T-cell (primary cell): ENCODE measurements around the gene ELL. TPM values are rescaled to one million over a fixed set of nuclear protein-coding genes. Genes with fewer than 3 reads are reported as not detected.
A peak's percentile ranks its signal among the peaks of the same experiment; 100 is the strongest.

Experiments
- ATAC-seq, 4 experiments: fragments of 200-7000 bp in 3 of 4; fragments of 150-1000 bp in 1 of 4; cut with Tn5 transposase; replicated peaks in 1 of 4; 1 replicate in 3 of 4; 2 replicates in 1 of 4; pipeline ENCODE4 v1.10.0; 2021; ENCODE audit warnings: moderate library complexity in 3 of 4, mild to moderate bottlenecking in 2 of 4, moderate number of reproducible peaks in 1 of 4
- CTCF ChIA-PET, 2 donors: fragments of 300-600 bp; sonication (Branson Sonifier 250); formaldehyde crosslinking; loops; one replicate each; lab custom pipeline; 2022; ENCODE audit warnings: antibody characterized with exemption in 2 of 2; lab: Charles Lee
- POLR2A ChIA-PET, 2 donors: fragments of 300-600 bp; sonication (Branson Sonifier 250); formaldehyde crosslinking; loops; one replicate each; lab custom pipeline; 2022; ENCODE audit warnings: antibody characterized with exemption in 2 of 2; lab: Charles Lee
- DNase-seq, 35 experiments: peaks; one replicate each; pipeline versions ENCODE4 v3.0.0 to v3.0.0-alpha.2; 2013 to 2023
- H3K27ac ChIP-seq: one replicate; pipeline ENCODE4 v1.5.1; 2013; ENCODE audit warnings: low read length
- H3K27me3 ChIP-seq, 2 experiments: replicated peaks in 1 of 2; 1 replicate in 1 of 2; 2 replicates in 1 of 2; pipeline versions ENCODE4 v1.6.1 to v1.7.0; 2013; ENCODE audit warnings: low read length in 1 of 2, mixed read lengths in 1 of 2; ENCODE audit not compliant: control insufficient read depth in 2 of 2, insufficient read depth in 2 of 2; ENCODE audit errors: extremely low read depth in 1 of 2
- H3K36me3 ChIP-seq, 2 donors: 1 replicate in 1 of 2; 2 replicates in 1 of 2; pipeline versions ENCODE4 v1.6.1 to v1.7.0; 2013; ENCODE audit warnings: low read length in 1 of 2; ENCODE audit not compliant: control insufficient read depth in 2 of 2, insufficient read depth in 1 of 2; ENCODE audit errors: extremely low read depth in 1 of 2
- H3K4me1 ChIP-seq, 2 experiments: 1 replicate in 1 of 2; 2 replicates in 1 of 2; pipeline versions ENCODE4 v1.6.1 to v1.7.0; 2013; ENCODE audit warnings: low read length in 2 of 2, mixed read lengths in 1 of 2; ENCODE audit not compliant: insufficient read depth in 2 of 2, control insufficient read depth in 1 of 2; ENCODE audit errors: extremely low read depth in 1 of 2
- H3K4me3 ChIP-seq, 2 donors: 1 replicate in 1 of 2; 2 replicates in 1 of 2; pipeline versions ENCODE4 v1.5.1 to v1.7.0; 2013; ENCODE audit warnings: mild to moderate bottlenecking in 2 of 2, low read length in 1 of 2, moderate library complexity in 1 of 2; ENCODE audit not compliant: control insufficient read depth in 1 of 2; ENCODE audit errors: extremely low read depth in 1 of 2
- H3K9me3 ChIP-seq: 2 replicates; pipeline ENCODE4 v1.7.0; 2013
- H3K27ac Mint-ChIP-seq, 2 donors: one replicate each; pipeline ENCODE4 v1.8.0; 2020 to 2021; ENCODE audit warnings: mild to moderate bottlenecking in 2 of 2, mixed read lengths in 2 of 2
- H3K27me3 Mint-ChIP-seq, 2 donors: one replicate each; pipeline ENCODE4 v1.8.0; 2021 to 2022; ENCODE audit warnings: mixed read lengths in 2 of 2
- H3K36me3 Mint-ChIP-seq: one replicate; pipeline ENCODE4 v1.8.0; 2021; ENCODE audit warnings: mixed read lengths
- H3K4me1 Mint-ChIP-seq, 3 donors: one replicate each; pipeline ENCODE4 v1.8.0; 2020 to 2022; ENCODE audit warnings: mixed read lengths in 3 of 3, mild to moderate bottlenecking in 1 of 3
- H3K4me3 Mint-ChIP-seq, 3 donors: one replicate each; pipeline ENCODE4 v1.8.0; 2020 to 2022; ENCODE audit warnings: mild to moderate bottlenecking in 3 of 3, mixed read lengths in 3 of 3, moderate library complexity in 3 of 3
- H3K9me3 Mint-ChIP-seq, 3 donors: one replicate each; pipeline ENCODE4 v1.8.0; 2020 to 2022; ENCODE audit warnings: mixed read lengths in 3 of 3
- WGBS: methylation state at CpG from one replicate; pipeline ENCODE4 v1.1.5; 2013; ENCODE audit warnings: missing lambda C conversion rate; ENCODE audit not compliant: insufficient coverage; 5-methylcytosine and 5-hydroxymethylcytosine counted together
- total RNA-seq, 35 experiments: library from RNA in 6 of 35; stranded (reverse) in 6 of 35; fragments of 120-200 nt in 1 of 35; gene quantifications; one replicate each; pipeline versions ENCODE4 v1.2.1 to v1.2.4 and lab custom pipeline; 2013 to 2026

The ELL gene
- total RNA-seq, 5 donors from 2014 or later (not counting 1 experiment from before 2014, with no cell fraction given): 27.2 to 46.4 (median 33.4) TPM

GRCh38 chr19:18519962-18520847 is 1.7 kb downstream of the ELL start:
- 29% methylated on average over 9 of the region's 22 CpGs for WGBS
- DNase-seq (peak in 33 of 35 experiments; percentile 25 to 73 (median 52)), ATAC-seq (no peak)
- peaks cover 0 to 3% of the 10 kb centered on the region in 2 donors for H3K36me3 ChIP-seq
- CTCF ChIA-PET: interaction anchor here (0.5 to 3.7 kb wide), 24 partner anchors 16 to 459 kb away, joined by 3 to 23 read pairs (median 4); partner anchors contain the start of gene UBA52 (in 1 of the 2)
- H3K27me3 Mint-ChIP-seq: no peaks in the 10 kb centered on the region
- no peaks in the 10 kb centered on the region for H3K9me3 ChIP-seq
- H3K9me3 Mint-ChIP-seq: no peaks in the 10 kb centered on the region
- H3K4me1 Mint-ChIP-seq: peaks cover 33 to 42% (median 42%) of the 10 kb centered on the region in 3 donors
- peak overlapping the region; percentile 91 to 99 (median 95) for H3K4me3 Mint-ChIP-seq
- peaks cover 6 to 64% of the 10 kb centered on the region in 2 experiments for H3K4me1 ChIP-seq
- no peaks in the 10 kb centered on the region for H3K36me3 Mint-ChIP-seq
- peak overlapping the region; percentile 94 to 95 for H3K27ac Mint-ChIP-seq
- POLR2A ChIA-PET: interaction anchor here (0.5 to 1.6 kb wide), 6 partner anchors 37 to 517 kb away, joined by 3 to 8 read pairs (median 3); partner anchors contain the start of gene KXD1 (in 1 of the 2)
- H3K27ac ChIP-seq: peak overlapping the region; percentile 89
- H3K27me3 ChIP-seq: no peaks in the 10 kb centered on the region
- peak overlapping the region; percentile 65 to 87 for H3K4me3 ChIP-seq

DNA sequence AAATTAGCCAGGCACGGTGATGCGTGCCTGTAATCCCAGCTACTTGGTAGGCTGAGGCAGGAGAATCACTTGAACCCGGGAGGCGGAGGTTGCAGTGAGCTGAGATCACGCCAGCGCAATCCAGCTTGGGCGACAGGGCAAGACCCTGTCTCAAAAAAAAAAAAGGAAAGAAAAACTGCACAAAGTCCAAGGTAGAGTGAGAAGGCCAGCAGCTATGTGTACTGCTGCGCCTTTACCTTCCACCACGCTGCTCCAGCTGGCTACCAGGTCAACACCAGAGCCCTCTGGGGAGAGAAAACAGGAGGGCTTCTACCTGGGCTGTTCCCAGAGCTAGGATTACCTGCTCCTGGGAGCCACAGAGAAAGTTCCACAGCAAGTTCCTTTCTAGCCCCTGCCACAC is 3.2 kb downstream of the ELL start:
- H3K4me3 ChIP-seq: no peak overlapping the region
- WGBS: 96% methylated on average over 9 of the region's 9 CpGs
- no peak overlapping the region for H3K4me3 Mint-ChIP-seq
- no peak overlapping the region for H3K27ac Mint-ChIP-seq
- CTCF ChIA-PET: interaction anchor here (0.5 to 3.7 kb wide), 4 partner anchors 15 to 90 kb away, joined by 3 to 23 read pairs (median 4); no protein-coding TSS in a partner anchor
- no peaks in the 10 kb centered on the region for H3K9me3 ChIP-seq
- no peak for DNase-seq
- POLR2A ChIA-PET: interaction anchor here in 1 of 2 donors (0.7 kb wide), 1 partner anchor 323 kb away, joined by 4 read pairs; no protein-coding TSS in a partner anchor
- no peaks in the 10 kb centered on the region for H3K9me3 Mint-ChIP-seq
- H3K27me3 Mint-ChIP-seq: no peaks in the 10 kb centered on the region
- H3K27me3 ChIP-seq: no peaks in the 10 kb centered on the region
- H3K27ac ChIP-seq: no peak overlapping the region
- ATAC-seq: no peak
- H3K4me1 ChIP-seq: peaks cover 6 to 78% of the 10 kb centered on the region in 2 experiments
- H3K36me3 ChIP-seq: peaks cover 0 to 6% of the 10 kb centered on the region in 2 donors
- no peaks in the 10 kb centered on the region for H3K36me3 Mint-ChIP-seq
- peaks cover 45 to 55% (median 46%) of the 10 kb centered on the region in 3 donors for H3K4me1 Mint-ChIP-seq

GRCh38 chr19:18517606-18518005 is 4.3 kb downstream of the ELL start:
- Mint-ChIP-seq H3K9me3 (no peaks in the 10 kb centered on the region), H3K36me3 (no peaks in the 10 kb centered on the region), H3K4me1 (peaks cover 52 to 64% (median 53%) of the 10 kb centered on the region in 3 donors), H3K4me3 (peak overlapping the region in 1 of 3 donors; percentile 10), H3K27ac (no peak overlapping the region), H3K27me3 (no peaks in the 10 kb centered on the region)
- H3K4me3 ChIP-seq: no peak overlapping the region
- H3K4me1 ChIP-seq: peaks cover 6 to 81% of the 10 kb centered on the region in 2 experiments
- H3K36me3 ChIP-seq: peaks cover 0 to 6% of the 10 kb centered on the region in 2 donors
- DNase-seq (no peak), ATAC-seq (no peak)
- ChIA-PET POLR2A (interaction anchor here in 1 of 2 donors (0.6 kb wide), 1 partner anchor 318 kb away, joined by 3 read pairs; no protein-coding TSS in a partner anchor), CTCF (interaction anchor here in 1 of 2 donors (0.7 kb wide), 1 partner anchor 330 kb away, joined by 3 read pairs; no protein-coding TSS in a partner anchor)
- no peaks in the 10 kb centered on the region for H3K9me3 ChIP-seq
- no CpG with 5 or more reads among the region's 4 CpGs for WGBS
- no peaks in the 10 kb centered on the region for H3K27me3 ChIP-seq
- no peak overlapping the region for H3K27ac ChIP-seq

GRCh38 chr19:18515959-18516358 is 5.9 kb downstream of the ELL start:
- Histone ChIP-seq H3K4me3 (no peak overlapping the region), H3K4me1 (peaks cover 6 to 83% of the 10 kb centered on the region in 2 experiments), H3K27ac (peak overlapping the region; percentile 51), H3K9me3 (no peaks in the 10 kb centered on the region), H3K27me3 (no peaks in the 10 kb centered on the region), H3K36me3 (peaks cover 0 to 6% of the 10 kb centered on the region in 2 donors)
- Mint-ChIP-seq H3K27me3 (no peaks in the 10 kb centered on the region), H3K4me1 (peaks cover 51 to 69% (median 57%) of the 10 kb centered on the region in 3 donors), H3K4me3 (no peak overlapping the region), H3K36me3 (no peaks in the 10 kb centered on the region), H3K27ac (peak overlapping the region in 1 of 2 donors; percentile 22), H3K9me3 (no peaks in the 10 kb centered on the region)
- ChIA-PET CTCF (no interaction called here), POLR2A (no interaction called here)
- no peak for ATAC-seq
- WGBS: 60% methylated on average over 3 of the region's 5 CpGs
- DNase-seq: no peak

GRCh38 chr19:18514800-18515682 is 6.8 kb downstream of the ELL start:
- Mint-ChIP-seq H3K27ac (peak overlapping the region; percentile 63 to 73), H3K27me3 (no peaks in the 10 kb centered on the region), H3K36me3 (no peaks in the 10 kb centered on the region), H3K4me1 (peaks cover 42 to 69% (median 59%) of the 10 kb centered on the region in 3 donors), H3K4me3 (no peak overlapping the region), H3K9me3 (no peaks in the 10 kb centered on the region)
- H3K4me1 ChIP-seq: peaks cover 3 to 82% of the 10 kb centered on the region in 2 experiments
- no peak overlapping the region for H3K4me3 ChIP-seq
- peaks cover 0 to 6% of the 10 kb centered on the region in 2 donors for H3K36me3 ChIP-seq
- peak in 25 of 35 experiments; percentile 21 to 70 (median 43) for DNase-seq
- 74% methylated on average over 13 of the region's 17 CpGs for WGBS
- H3K27ac ChIP-seq: peak overlapping the region; percentile 69
- peak; percentile 27 to 61 (median 49) for ATAC-seq
- POLR2A ChIA-PET: no interaction called here
- CTCF ChIA-PET: interaction anchor here in 1 of 2 donors (0.5 to 1.0 kb wide), 2 partner anchors 18 to 667 kb away, joined by 3 read pairs; partner anchors contain the start of gene JAK3
- no peaks in the 10 kb centered on the region for H3K9me3 ChIP-seq
- no peaks in the 10 kb centered on the region for H3K27me3 ChIP-seq
